OCI-LY3 (cell line): Measurements from ENCODE around the gene ZNF579.

Experiments used
- H2AFZ ChIP-seq: fragments of 200-600, 300-600 bp; shearing (Covaris generic); 2 replicates; pipeline ENCODE4 v1.6.0; 2014; ENCODE audit warnings: antibody characterized with exemption, low read depth, low read length
- H3K27ac ChIP-seq: fragments of 200-600, 300-600 bp; sonication (generic); 2 replicates; pipeline ENCODE4 v1.5.1; 2014; ENCODE audit warnings: mild to moderate bottlenecking, low read length, moderate library complexity, mixed read lengths
- H3K27me3 ChIP-seq: fragments of 200-600, 300-600 bp; sonication (generic); 2 replicates; pipeline ENCODE4 v1.6.1; 2014; ENCODE audit warnings: low read depth, low read length, mixed read lengths
- H3K36me3 ChIP-seq: fragments of 200-600, 300-600 bp; sonication (generic); replicated peaks from 2 replicates; pipeline ENCODE3; 2014; ENCODE audit warnings: low read depth, low read length, mixed read lengths
- H3K4me1 ChIP-seq: fragments of 300-600, 200-600 bp; sonication (generic); 2 replicates; pipeline ENCODE4 v1.6.1; 2014; ENCODE audit warnings: low read length, mixed read lengths
- H3K4me2 ChIP-seq: fragments of 200-600, 300-600 bp; sonication (generic); 2 replicates; pipeline ENCODE4 v1.6.1; 2014; ENCODE audit warnings: low read length, mixed read lengths
- H3K4me3 ChIP-seq: fragments of 300-600, 200-600 bp; sonication (generic); 2 replicates; pipeline ENCODE4 v1.5.1; 2014; ENCODE audit warnings: antibody characterized with exemption, mild to moderate bottlenecking, low read length, moderate library complexity
- H3K79me2 ChIP-seq: fragments of 300-600, 200-600 bp; shearing (Covaris generic); 2 replicates; pipeline ENCODE4 v1.6.1; 2014; ENCODE audit warnings: mild to moderate bottlenecking, low read length, mixed read lengths
- H3K9ac ChIP-seq: fragments of 300-600, 200-600 bp; shearing (Covaris generic); 2 replicates; pipeline ENCODE4 v1.6.0; 2014; ENCODE audit warnings: mild to moderate bottlenecking, low read length, moderate library complexity
- H3K9me3 ChIP-seq: fragments of 200-600, 300-600 bp; shearing (Covaris generic); 2 replicates; pipeline ENCODE4 v1.6.1; 2014; ENCODE audit warnings: low read length, mixed read lengths; ENCODE audit not compliant: insufficient read depth
- H4K20me1 ChIP-seq: fragments of 200-600, 300-600 bp; sonication (generic); 2 replicates; pipeline ENCODE4 v1.6.1; 2016; ENCODE audit warnings: low read length, mixed read lengths; ENCODE audit not compliant: insufficient read depth
- EZH2phosphoT487 ChIP-seq: fragments of 200-600 bp; shearing (Covaris generic); IDR thresholded peaks from 2 replicates; pipeline ENCODE4 v1.6.1; 2018; ENCODE audit warnings: antibody characterized with exemption, mixed run types, low read depth
- TF ChIP-seq, protein P1 (sequence below): fragments of 200-600, 300-600 bp; sonication (generic); IDR thresholded peaks from 2 replicates; pipeline ENCODE4 v1.5.1; 2014; ENCODE audit warnings: antibody characterized with exemption, low read length, low read depth

Gene ZNF579

GRCh38 chr19:55605637-55606470 lies 25.2 kb upstream of the ZNF579 start, which contains the start of gene ZNF865:
TSS of gene ZNF865 (plus strand) at chr19:55605647. CDS start at chr19:55613619, 7,972 bp downstream.
- peaks cover 27% of the 10 kb centered on the region for H3K36me3 ChIP-seq
- H3K9me3 ChIP-seq: no peaks in the 10 kb centered on the region
- TF ChIP-seq, protein P1, sequence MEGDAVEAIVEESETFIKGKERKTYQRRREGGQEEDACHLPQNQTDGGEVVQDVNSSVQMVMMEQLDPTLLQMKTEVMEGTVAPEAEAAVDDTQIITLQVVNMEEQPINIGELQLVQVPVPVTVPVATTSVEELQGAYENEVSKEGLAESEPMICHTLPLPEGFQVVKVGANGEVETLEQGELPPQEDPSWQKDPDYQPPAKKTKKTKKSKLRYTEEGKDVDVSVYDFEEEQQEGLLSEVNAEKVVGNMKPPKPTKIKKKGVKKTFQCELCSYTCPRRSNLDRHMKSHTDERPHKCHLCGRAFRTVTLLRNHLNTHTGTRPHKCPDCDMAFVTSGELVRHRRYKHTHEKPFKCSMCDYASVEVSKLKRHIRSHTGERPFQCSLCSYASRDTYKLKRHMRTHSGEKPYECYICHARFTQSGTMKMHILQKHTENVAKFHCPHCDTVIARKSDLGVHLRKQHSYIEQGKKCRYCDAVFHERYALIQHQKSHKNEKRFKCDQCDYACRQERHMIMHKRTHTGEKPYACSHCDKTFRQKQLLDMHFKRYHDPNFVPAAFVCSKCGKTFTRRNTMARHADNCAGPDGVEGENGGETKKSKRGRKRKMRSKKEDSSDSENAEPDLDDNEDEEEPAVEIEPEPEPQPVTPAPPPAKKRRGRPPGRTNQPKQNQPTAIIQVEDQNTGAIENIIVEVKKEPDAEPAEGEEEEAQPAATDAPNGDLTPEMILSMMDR: peak; percentile 83
- TF ChIP-seq EZH2phosphoT487: no peak
- H2AFZ ChIP-seq: 0 out of 2 replicates have a peak within 1 kb of the TSS, but pooled peaks have one; percentile 8
- H3K4me3 ChIP-seq: peak within 1 kb of the TSS; percentile 91
- H3K27me3 ChIP-seq: no peaks in the 10 kb centered on the region
- H3K27ac ChIP-seq: peak within 1 kb of the TSS; percentile 88
- peaks cover 48% of the 10 kb centered on the region for H3K79me2 ChIP-seq
- H3K4me2 ChIP-seq: peak within 1 kb of the TSS; percentile 95
- peaks cover 20% of the 10 kb centered on the region for H3K4me1 ChIP-seq
- H3K9ac ChIP-seq: peak within 1 kb of the TSS; percentile 97
- no peaks in the 10 kb centered on the region for H4K20me1 ChIP-seq

- H3K27ac ChIP-seq: peak overlapping the region; percentile 88
- peak overlapping the region; percentile 97 for H3K9ac ChIP-seq
- no peak for TF ChIP-seq EZH2phosphoT487
- TF ChIP-seq, protein P1: no peak
- 0 out of 2 replicates have a peak overlapping the region, but pooled peaks have one; percentile 8 for H2AFZ ChIP-seq
- no peaks in the 10 kb centered on the region for H3K9me3 ChIP-seq
- H3K4me2 ChIP-seq: peak overlapping the region; percentile 87
- no peaks in the 10 kb centered on the region for H3K27me3 ChIP-seq
- peak overlapping the region; percentile 91 for H3K4me3 ChIP-seq
- H3K36me3 ChIP-seq: peaks cover 26% of the 10 kb centered on the region
- H3K4me1 ChIP-seq: peaks cover 22% of the 10 kb centered on the region
- H4K20me1 ChIP-seq: no peaks in the 10 kb centered on the region
- peaks cover 46% of the 10 kb centered on the region for H3K79me2 ChIP-seq
Measured at GRCh38 chr19:55605207-55605636, 24.6 kb upstream of the ZNF579 start.

GRCh38 chr19:55603581-55604292 lies 23.1 kb upstream of the ZNF579 start:
- Histone ChIP-seq H3K27ac (no peak overlapping the region), H3K4me3 (no peak overlapping the region), H3K9ac (no peak overlapping the region)

More at GRCh38 chr19:55603581-55604292, 23.1 kb upstream of the ZNF579 start:
- Histone ChIP-seq H3K27me3 (no peaks in the 10 kb centered on the region), H3K36me3 (peaks cover 16% of the 10 kb centered on the region), H4K20me1 (no peaks in the 10 kb centered on the region), H3K79me2 (peaks cover 34% of the 10 kb centered on the region), H3K9me3 (no peaks in the 10 kb centered on the region), H3K4me1 (peaks cover 24% of the 10 kb centered on the region), H3K4me2 (peak overlapping the region; percentile 87; the same call in 1 of the 2 replicates), H2AFZ (no peak overlapping the region)
- TF ChIP-seq, protein P1: no peak
- no peak for TF ChIP-seq EZH2phosphoT487
